Activated T-cell treated with anti-CD3 and anti-CD28 coated beads, Interleukin-2, amount 50 U/mL, for 24 hours (primary cell): ENCODE measurements around the gene TADA2B.
A peak's percentile ranks its signal among the peaks of the same experiment; 100 is the strongest.

Experiments
- DNase-seq: peaks from one replicate; pipeline ENCODE4 v3.0.0-alpha.2; 2020
- H3K27ac Mint-ChIP-seq: 2 replicates; pipeline ENCODE4 v1.8.0; 2020; ENCODE audit warnings: mild to moderate bottlenecking, mixed read lengths
- H3K27me3 Mint-ChIP-seq: 2 replicates; pipeline ENCODE4 v1.8.0; 2020; ENCODE audit warnings: mixed read lengths
- H3K36me3 Mint-ChIP-seq: 2 replicates; pipeline ENCODE4 v1.8.0; 2020; ENCODE audit warnings: low read depth, mixed read lengths
- H3K4me1 Mint-ChIP-seq: 2 replicates; pipeline ENCODE4 v1.8.0; 2020; ENCODE audit warnings: low read depth, mixed read lengths
- H3K4me3 Mint-ChIP-seq: 2 replicates; pipeline ENCODE4 v1.8.0; 2020; ENCODE audit warnings: mild to moderate bottlenecking, moderate library complexity, mixed read lengths
- H3K9me3 Mint-ChIP-seq: 2 replicates; pipeline ENCODE4 v1.8.0; 2020; ENCODE audit warnings: mixed read lengths

TADA2B gene

GRCh38 chr4:7041801-7042502 is 1.2 kb upstream of the TADA2B start:
- H3K36me3 Mint-ChIP-seq: peaks cover 18% of the 10 kb centered on the region
- no peaks in the 10 kb centered on the region for H3K9me3 Mint-ChIP-seq
- no peaks in the 10 kb centered on the region for H3K27me3 Mint-ChIP-seq
- peak overlapping the region; percentile 44 for H3K27ac Mint-ChIP-seq
- H3K4me3 Mint-ChIP-seq: peak overlapping the region; percentile 85
- no peak for DNase-seq
- H3K4me1 Mint-ChIP-seq: peaks cover 43% of the 10 kb centered on the region

GRCh38 chr4:7042503-7043283 is 479 bp upstream of the TADA2B start:
- Mint-ChIP-seq H3K27ac (peak overlapping the region; percentile 87), H3K27me3 (no peaks in the 10 kb centered on the region), H3K9me3 (no peaks in the 10 kb centered on the region), H3K36me3 (peaks cover 23% of the 10 kb centered on the region), H3K4me1 (peaks cover 50% of the 10 kb centered on the region), H3K4me3 (peak overlapping the region; percentile 85)
- DNase-seq: peak; percentile 97

- Mint-ChIP-seq H3K4me3 (peak overlapping the region; percentile 89), H3K9me3 (no peaks in the 10 kb centered on the region), H3K36me3 (peaks cover 29% of the 10 kb centered on the region), H3K27me3 (no peaks in the 10 kb centered on the region), H3K4me1 (peaks cover 60% of the 10 kb centered on the region), H3K27ac (peak overlapping the region; percentile 72)
- DNase-seq: no peak
These were observed 1.2 kb downstream of the TADA2B start for GRCh38 chr4:7044137-7044930.

- Mint-ChIP-seq H3K27me3 (no peaks in the 10 kb centered on the region), H3K27ac (peak overlapping the region; percentile 72), H3K4me3 (peak overlapping the region; percentile 89), H3K4me1 (peaks cover 69% of the 10 kb centered on the region), H3K9me3 (no peaks in the 10 kb centered on the region), H3K36me3 (peaks cover 32% of the 10 kb centered on the region)
- DNase-seq: no peak
These were observed 2.4 kb downstream of the TADA2B start for GRCh38 chr4:7045553-7045952.

- H3K4me3 Mint-ChIP-seq: peak overlapping the region; percentile 89
- peaks cover 35% of the 10 kb centered on the region for H3K36me3 Mint-ChIP-seq
- H3K27me3 Mint-ChIP-seq: no peaks in the 10 kb centered on the region
- no peak for DNase-seq
- H3K4me1 Mint-ChIP-seq: peaks cover 72% of the 10 kb centered on the region
- no peaks in the 10 kb centered on the region for H3K9me3 Mint-ChIP-seq
- H3K27ac Mint-ChIP-seq: peak overlapping the region; percentile 72
These were observed 3.1 kb downstream of the TADA2B start for GRCh38 chr4:7045961-7046921.

GRCh38 chr4:7046971-7047370 is 3.8 kb downstream of the TADA2B start:
- Mint-ChIP-seq H3K9me3 (no peaks in the 10 kb centered on the region), H3K27me3 (no peaks in the 10 kb centered on the region), H3K4me3 (no peak overlapping the region), H3K4me1 (peaks cover 68% of the 10 kb centered on the region), H3K36me3 (peaks cover 40% of the 10 kb centered on the region), H3K27ac (peak overlapping the region; percentile 72)
- no peak for DNase-seq

GRCh38 chr4:7048642-7049041 is 5.5 kb downstream of the TADA2B start:
- Mint-ChIP-seq H3K9me3 (no peaks in the 10 kb centered on the region), H3K27ac (peak overlapping the region; percentile 74), H3K27me3 (no peaks in the 10 kb centered on the region), H3K36me3 (peaks cover 46% of the 10 kb centered on the region), H3K4me1 (peaks cover 74% of the 10 kb centered on the region), H3K4me3 (no peak overlapping the region)
- DNase-seq: no peak

GRCh38 chr4:7049295-7049694 is 6.1 kb downstream of the TADA2B start:
- no peak for DNase-seq
- Mint-ChIP-seq H3K4me1 (peaks cover 74% of the 10 kb centered on the region), H3K4me3 (no peak overlapping the region), H3K27me3 (no peaks in the 10 kb centered on the region), H3K36me3 (peaks cover 48% of the 10 kb centered on the region), H3K9me3 (no peaks in the 10 kb centered on the region), H3K27ac (peak overlapping the region; percentile 45)

- H3K9me3 Mint-ChIP-seq: no peaks in the 10 kb centered on the region
- no peak overlapping the region for H3K4me3 Mint-ChIP-seq
- peaks cover 51% of the 10 kb centered on the region for H3K36me3 Mint-ChIP-seq
- peak overlapping the region; percentile 45 for H3K27ac Mint-ChIP-seq
- peaks cover 70% of the 10 kb centered on the region for H3K4me1 Mint-ChIP-seq
- no peaks in the 10 kb centered on the region for H3K27me3 Mint-ChIP-seq
- DNase-seq: no peak
These were observed 6.6 kb downstream of the TADA2B start for GRCh38 chr4:7049739-7050138.

- peaks cover 52% of the 10 kb centered on the region for H3K36me3 Mint-ChIP-seq
- no peak for DNase-seq
- H3K27me3 Mint-ChIP-seq: no peaks in the 10 kb centered on the region
- H3K27ac Mint-ChIP-seq: no peak overlapping the region
- no peaks in the 10 kb centered on the region for H3K9me3 Mint-ChIP-seq
- H3K4me1 Mint-ChIP-seq: peaks cover 63% of the 10 kb centered on the region
- H3K4me3 Mint-ChIP-seq: no peak overlapping the region
These were observed 7.4 kb downstream of the TADA2B start for GRCh38 chr4:7050481-7051143.

- DNase-seq: no peak
- H3K27me3 Mint-ChIP-seq: no peaks in the 10 kb centered on the region
- H3K27ac Mint-ChIP-seq: peak overlapping the region; percentile 57
- H3K9me3 Mint-ChIP-seq: no peaks in the 10 kb centered on the region
- peaks cover 55% of the 10 kb centered on the region for H3K36me3 Mint-ChIP-seq
- H3K4me3 Mint-ChIP-seq: no peak overlapping the region
- H3K4me1 Mint-ChIP-seq: peaks cover 58% of the 10 kb centered on the region
These were observed 7.9 kb downstream of the TADA2B start for GRCh38 chr4:7051144-7051495.

GRCh38 chr4:7051905-7052304 is 8.7 kb downstream of the TADA2B start:
- peak overlapping the region; percentile 85 for H3K27ac Mint-ChIP-seq
- H3K4me1 Mint-ChIP-seq: peaks cover 50% of the 10 kb centered on the region
- no peaks in the 10 kb centered on the region for H3K27me3 Mint-ChIP-seq
- peaks cover 62% of the 10 kb centered on the region for H3K36me3 Mint-ChIP-seq
- no peaks in the 10 kb centered on the region for H3K9me3 Mint-ChIP-seq
- DNase-seq: no peak
- H3K4me3 Mint-ChIP-seq: no peak overlapping the region

GRCh38 chr4:7052313-7052712 is 9.1 kb downstream of the TADA2B start:
- Mint-ChIP-seq H3K27me3 (no peaks in the 10 kb centered on the region), H3K27ac (peak overlapping the region; percentile 85)

More at GRCh38 chr4:7052313-7052712, 9.1 kb downstream of the TADA2B start:
- Mint-ChIP-seq H3K4me3 (no peak overlapping the region), H3K9me3 (no peaks in the 10 kb centered on the region), H3K36me3 (peaks cover 63% of the 10 kb centered on the region), H3K4me1 (peaks cover 46% of the 10 kb centered on the region)
- DNase-seq: no peak
